ENCODE results near the gene FGF2.
"Not testable (repeated sequence)": the region's sequence is repeated elsewhere in the genome, so short reads cannot be mapped to it uniquely, and the experiment has no call there.

FGF2 gene

GRCh38 chr4:122847931-122848330 lies 21.3 kb downstream of the FGF2 start:
- TF ChIP-seq CTCF (IDR thresholded peaks at IDR 0.05; ENCODE audit: borderline replicate concordance, insufficient read depth, low read depth, low read length), result no peak

GRCh38 chr4:122849789-122850188 lies 23.2 kb downstream of the FGF2 start:
- H3K4me3 ChIP-seq (ENCODE audit: low read depth, low read length), result not testable (repeated sequence)

More at GRCh38 chr4:122847931-122848330, 21.3 kb downstream of the FGF2 start:
- H3K4me3 ChIP-seq (ENCODE audit: low read depth, low read length), result no peak overlapping the region

- TF ChIP-seq CTCF (IDR thresholded peaks at IDR 0.05; ENCODE audit: borderline replicate concordance, insufficient read depth, low read depth, low read length), result no peak
- H3K4me3 ChIP-seq (ENCODE audit: low read depth, low read length), result no peak overlapping the region
These were observed 24.9 kb downstream of the FGF2 start for GRCh38 chr4:122851568-122851967.

GRCh38 chr4:122854447-122855352 lies 28.1 kb downstream of the FGF2 start:
- no peak for TF ChIP-seq CTCF (IDR thresholded peaks at IDR 0.05; ENCODE audit: borderline replicate concordance, insufficient read depth, low read depth, low read length)
- no peak overlapping the region for H3K4me3 ChIP-seq (ENCODE audit: low read depth, low read length)

GRCh38 chr4:122855353-122855890 lies 28.8 kb downstream of the FGF2 start:
- no peak for TF ChIP-seq CTCF (IDR thresholded peaks at IDR 0.05; ENCODE audit: borderline replicate concordance, insufficient read depth, low read depth, low read length)
- H3K4me3 ChIP-seq (ENCODE audit: low read depth, low read length), result no peak overlapping the region

- H3K4me3 ChIP-seq (ENCODE audit: low read depth, low read length), result no peak overlapping the region
- TF ChIP-seq CTCF (IDR thresholded peaks at IDR 0.05; ENCODE audit: borderline replicate concordance, insufficient read depth, low read depth, low read length), result no peak
These were observed 30.5 kb downstream of the FGF2 start for GRCh38 chr4:122857160-122857559.

- no peak for TF ChIP-seq CTCF (IDR thresholded peaks at IDR 0.05; ENCODE audit: borderline replicate concordance, insufficient read depth, low read depth, low read length)
- no peak overlapping the region for H3K4me3 ChIP-seq (ENCODE audit: low read depth, low read length)
These were observed 32.1 kb downstream of the FGF2 start for GRCh38 chr4:122858705-122859104.
